Measurements from ENCODE around the gene WIF1. TPM values are rescaled to one million over a fixed set of nuclear protein-coding genes. Genes with fewer than 3 reads are reported as not detected.
A peak's percentile ranks its signal among the peaks of the same experiment; 100 is the strongest.

Gene WIF1
- total and polyA plus RNA-seq, 10 of the 15 experiments (the other 5 are each of a cell fraction or from before 2014, with no cell fraction given) = 0.04 to 0.05 (median 0.05) TPM; not detected in 7

- TF ChIP-seq SUZ12 (IDR thresholded peaks at IDR 0.05; ENCODE audit: unreplicated experiment) = no peak
These were observed 41.5 kb upstream of the WIF1 start (continued) for GRCh38 chr12:65162609-65163008.

DNA sequence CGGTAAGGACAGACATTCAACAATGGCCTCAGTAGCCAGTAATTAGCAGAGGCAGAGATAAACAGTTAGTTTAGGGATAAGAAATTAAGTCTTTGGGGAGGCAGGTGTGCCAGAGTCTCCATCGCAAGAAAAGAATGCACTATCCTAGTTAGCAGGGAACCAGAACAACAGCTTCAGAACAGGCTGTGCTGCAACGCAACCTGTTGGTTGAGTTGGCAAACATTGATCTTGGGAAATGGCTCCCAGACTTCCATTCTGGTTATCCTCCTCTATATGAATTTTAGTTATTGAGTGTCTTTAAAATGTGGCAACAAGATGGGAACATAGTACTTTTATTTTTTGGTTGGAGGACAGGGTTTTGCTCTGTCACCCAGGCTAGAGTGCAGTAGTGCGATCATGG, 36.0 kb upstream of the WIF1 start:
- Histone ChIP-seq H3K79me2 (ENCODE audit: control insufficient read depth, insufficient read depth, low read length) (no peaks in the 10 kb centered on the region), H3K9ac (ENCODE audit: control insufficient read depth, insufficient read depth, low read length) (peak overlapping the region; percentile 55), H3K36me3 (ENCODE audit: control insufficient read depth in 2 of 2, insufficient read depth in 2 of 2, low read length in 1 of 2) (no peaks in the 10 kb centered on the region), H3K27me3 (replicated peaks in 1 of 2; ENCODE audit: control insufficient read depth in 2 of 2, insufficient read depth in 2 of 2, low read length in 1 of 2) (no peaks in the 10 kb centered on the region), H2AFZ (ENCODE audit: control insufficient read depth, low read depth, low read length) (peak overlapping the region; percentile 84), H3K27ac (ENCODE audit: control insufficient read depth, insufficient read depth) (peak overlapping the region; percentile 69), H3K4me2 (ENCODE audit: control insufficient read depth, insufficient read depth) (peak overlapping the region; percentile 80), H3K4me3 (peak overlapping the region; percentile 44; the same call in 1 of the 2 replicates), H3K9me3 (replicated peaks; ENCODE audit: control insufficient read depth, insufficient read depth, low read length) (no peaks in the 10 kb centered on the region; the same call in 2 of the 3 replicates), H3K4me1 (ENCODE audit: control insufficient read depth, insufficient read depth, low read length) (peaks cover 20% of the 10 kb centered on the region), H4K20me1 (ENCODE audit: control insufficient read depth, insufficient read depth) (no peaks in the 10 kb centered on the region)
- ChIA-PET RAD21 (ENCODE audit: unreplicated experiment) (interaction anchor here (0.8 to 3.8 kb wide), 11 partner anchors 8 to 360 kb away, joined by 3 to 44 read pairs (median 7); partner anchors contain the start of gene LEMD3), POLR2A (interaction anchor here (0.8 to 5.2 kb wide), 4 partner anchors 13 to 76 kb away, joined by 4 to 63 read pairs (median 6); partner anchors contain the start of gene LEMD3), CTCF (interaction anchor here (0.7 to 3.7 kb wide), 11 partner anchors 8 to 361 kb away, joined by 3 to 26 read pairs (median 3); partner anchors contain the start of gene LEMD3), SMC1A (ENCODE audit: uncharacterized antibody, unreplicated experiment) (interaction anchor here (0.8 to 8.7 kb wide), 13 partner anchors 8 to 546 kb away, joined by 3 to 107 read pairs (median 4); partner anchors contain the start of gene LEMD3)
- TF ChIP-seq CREM (IDR thresholded peaks at IDR 0.05; ENCODE audit: low read depth) = no peak
- no peak for TF ChIP-seq NR2C1 (IDR thresholded peaks at IDR 0.05)
- TF ChIP-seq CEBPB (IDR thresholded peaks at IDR 0.05; ENCODE audit: borderline replicate concordance in 1 of 2, low read depth in 2 of 2, low read length in 2 of 2) = no peak
- TF ChIP-seq RAD21 (IDR thresholded peaks at IDR 0.05; ENCODE audit: insufficient read depth, low read depth, low read length) = no peak
- no peak for TF ChIP-seq CBX3 (IDR thresholded peaks at IDR 0.05; ENCODE audit: borderline replicate concordance, low read depth)
- TF ChIP-seq SMARCA5 (IDR thresholded peaks at IDR 0.05) = no peak
- intact Hi-C loops (cut with micrococcal nuclease; ENCODE audit: unreplicated experiment) (no loop called here), in situ Hi-C loops (cut with MboI) (no loop called here)
- 85% methylated on average over 4 of the region's 4 CpGs for whole genome bisulfite sequencing (ENCODE audit: insufficient coverage, insufficient replicate concordance, low lambda C conversion rate, missing lambda C conversion rate)
- no peak for ATAC-seq
- BruUV-seq (replicated peaks) = no TSS peak
- FAIRE-seq = no peak
- no peak for DNase-seq (ENCODE audit: low read depth, low spot score)
